Femur (tissue), 1 donor: ENCODE data around the gene PPP6C.
"Not testable (repeated sequence)": the region's sequence is repeated elsewhere in the genome, so short reads cannot be mapped to it uniquely, and the experiment has no call there.

Experiments
- DNase-seq: peaks from one replicate; pipeline ENCODE4 v3.0.0-alpha.2; 2017

PPP6C gene

DNA sequence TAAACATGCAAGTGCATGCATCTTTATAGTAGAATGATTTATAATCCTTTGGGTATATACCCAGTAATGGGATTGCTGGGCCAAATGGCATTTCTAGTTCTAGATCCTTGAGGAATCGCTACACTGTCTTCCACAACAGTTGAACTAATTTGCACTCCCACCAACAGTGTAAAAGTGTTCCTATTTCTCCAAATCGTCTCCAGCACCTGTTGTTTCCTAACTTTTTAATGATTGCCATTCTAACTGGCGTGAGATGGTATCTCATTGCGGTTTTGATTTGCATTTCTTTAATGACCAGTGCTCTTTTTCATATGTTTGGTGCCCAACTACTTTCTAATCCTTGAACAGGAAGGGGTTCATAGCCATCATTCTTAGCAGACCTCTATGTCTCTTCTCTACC lies 7.8 kb downstream of the PPP6C start:
- not testable (repeated sequence) for DNase-seq

DNA sequence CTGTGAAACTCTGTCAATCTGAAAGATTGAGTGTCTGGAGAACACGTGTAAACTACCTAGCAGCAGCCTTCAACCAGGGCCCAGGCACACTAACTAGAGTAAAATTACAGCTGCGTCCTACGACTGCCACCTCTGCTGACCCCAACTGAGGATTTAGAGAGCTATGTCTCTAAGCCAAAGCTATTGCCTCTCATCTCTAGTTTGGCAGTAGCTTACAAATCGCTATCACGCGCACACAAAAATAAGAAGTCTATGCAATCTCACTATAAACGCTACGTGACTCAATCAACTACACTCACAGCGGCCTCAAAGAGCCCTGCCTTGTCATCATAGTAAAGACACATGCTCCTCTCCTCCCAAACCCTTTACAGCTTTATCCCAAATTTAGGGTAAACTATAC lies 8.7 kb downstream of the PPP6C start:
- DNase-seq, result no peak

DNA sequence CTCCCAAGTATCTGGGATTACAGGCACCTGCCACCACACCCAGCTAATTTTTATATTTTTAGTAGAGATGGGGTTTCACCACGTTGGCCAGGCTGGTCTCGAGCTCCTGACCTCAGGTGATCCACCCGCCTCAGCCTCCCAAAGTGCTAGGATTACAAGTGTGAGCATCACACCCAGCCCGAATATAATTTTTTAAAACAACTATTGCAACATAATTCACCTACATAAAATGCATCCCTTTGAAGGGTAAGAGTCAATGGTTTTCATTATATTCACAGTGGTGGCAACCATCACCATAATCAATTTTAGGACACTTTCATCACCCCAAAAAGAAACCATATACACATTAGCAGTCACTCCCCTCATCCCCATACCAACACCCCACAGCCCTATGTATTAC lies 9.8 kb downstream of the PPP6C start:
- not testable (repeated sequence) for DNase-seq

DNA sequence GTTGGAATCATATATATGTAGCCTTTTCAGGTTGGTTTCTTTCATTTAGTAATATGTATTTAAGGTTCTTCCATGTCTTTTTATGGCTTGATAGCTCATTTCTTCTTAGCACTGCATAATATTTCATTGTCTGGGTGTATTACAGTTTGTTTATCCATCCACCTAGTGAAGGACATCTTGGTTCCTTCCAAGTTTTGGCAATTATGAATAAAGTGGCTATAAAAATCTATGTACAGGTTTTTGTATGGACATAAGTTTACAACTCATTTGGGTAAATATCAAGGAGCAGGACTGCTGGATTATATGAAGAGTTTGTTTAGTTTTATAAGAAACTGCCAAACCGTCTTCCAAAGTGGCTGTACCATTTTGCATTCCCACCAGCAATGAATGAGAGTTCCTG lies 11.7 kb downstream of the PPP6C start:
- DNase-seq, result no peak

DNA sequence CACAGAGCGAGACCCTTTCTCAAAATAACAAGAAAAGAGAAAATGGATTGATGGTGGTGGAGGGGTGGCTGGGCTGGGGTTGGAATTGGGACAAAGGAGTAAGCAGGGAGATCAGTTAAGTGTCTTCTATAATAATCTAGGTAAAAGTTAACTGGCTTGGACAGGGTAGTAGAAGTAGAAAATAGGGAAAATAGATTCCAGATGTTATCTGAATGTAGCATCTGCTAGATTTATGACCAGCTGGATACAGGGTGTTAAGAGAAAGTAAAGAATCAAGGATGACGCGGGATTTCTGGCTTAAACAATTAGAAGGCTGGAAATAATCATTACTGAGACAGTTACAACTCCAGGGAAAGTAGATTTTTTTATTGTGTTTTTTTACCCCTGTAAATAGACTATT lies 13.0 kb downstream of the PPP6C start:
- DNase-seq, result no peak

DNA sequence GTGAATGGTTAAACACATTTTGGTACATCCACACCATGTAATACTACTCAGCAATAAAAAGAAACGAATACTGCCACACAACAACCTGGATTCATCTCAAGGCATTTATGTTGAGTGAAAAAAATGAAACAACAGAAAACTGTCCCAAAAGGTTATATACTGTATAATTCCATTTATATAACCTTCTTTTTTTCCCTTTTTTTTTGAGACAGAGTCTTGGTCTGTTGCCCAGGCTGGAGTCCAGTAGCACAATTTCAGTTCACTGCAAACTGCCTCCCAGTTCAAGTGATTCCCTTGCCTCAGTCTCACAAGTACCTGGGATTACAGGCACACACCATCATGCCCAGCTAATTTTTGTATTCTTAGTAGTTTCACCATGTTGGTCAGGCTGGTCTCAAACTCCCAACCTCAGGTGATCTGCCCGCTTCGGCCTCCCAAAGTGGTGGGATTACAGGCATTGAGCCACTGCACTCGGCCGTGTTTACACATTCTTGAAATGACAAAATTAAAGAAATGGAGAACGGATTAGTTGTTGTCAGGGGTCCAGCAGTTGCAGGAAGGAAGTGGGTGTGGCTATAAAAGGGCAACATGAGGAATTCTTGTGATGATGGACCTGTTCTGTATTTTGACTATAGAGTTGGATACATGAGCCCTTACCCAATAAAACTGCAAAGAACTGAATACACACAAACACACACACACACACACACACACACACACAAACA lies 17.4 kb downstream of the PPP6C start:
- no peak for DNase-seq

DNA sequence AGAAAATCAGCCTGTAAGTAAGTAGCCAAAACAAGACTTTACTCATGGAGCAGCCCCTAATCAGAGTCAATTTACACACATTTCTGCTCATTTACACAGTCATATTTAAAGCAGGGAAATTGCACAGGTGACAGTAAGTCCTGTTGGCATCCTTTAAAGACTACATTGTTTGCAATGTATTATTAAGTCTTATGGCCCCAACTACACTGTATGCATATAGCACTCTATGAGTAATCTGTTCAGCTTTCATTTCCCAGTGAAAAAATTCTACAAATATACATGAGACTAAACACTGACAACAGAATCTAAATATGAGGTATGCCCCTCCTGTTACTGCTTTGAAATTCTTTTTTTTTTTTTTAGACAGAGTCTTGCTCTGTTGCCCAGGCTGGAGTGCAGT lies 19.7 kb downstream of the PPP6C start:
- DNase-seq, result no peak

DNA sequence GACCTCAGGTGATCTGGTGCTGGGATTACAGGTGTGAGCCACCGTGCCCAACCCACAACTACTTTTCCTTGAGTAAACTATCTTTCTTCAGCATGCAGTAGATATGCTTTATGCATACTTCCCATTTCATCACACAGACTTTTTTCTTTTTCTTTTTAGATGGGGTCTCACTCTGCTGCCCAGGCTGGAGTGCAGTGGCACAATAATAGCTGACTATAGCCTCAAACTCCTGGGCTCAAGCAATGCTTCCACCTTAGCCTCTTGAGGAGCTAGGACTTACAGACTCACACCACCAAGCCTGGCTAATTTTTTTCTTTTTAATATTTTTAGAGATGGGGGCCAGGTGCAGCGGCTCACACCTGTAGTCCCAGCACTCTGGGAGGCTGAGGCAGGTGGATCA lies 22.8 kb downstream of the PPP6C start:
- no peak for DNase-seq

DNA sequence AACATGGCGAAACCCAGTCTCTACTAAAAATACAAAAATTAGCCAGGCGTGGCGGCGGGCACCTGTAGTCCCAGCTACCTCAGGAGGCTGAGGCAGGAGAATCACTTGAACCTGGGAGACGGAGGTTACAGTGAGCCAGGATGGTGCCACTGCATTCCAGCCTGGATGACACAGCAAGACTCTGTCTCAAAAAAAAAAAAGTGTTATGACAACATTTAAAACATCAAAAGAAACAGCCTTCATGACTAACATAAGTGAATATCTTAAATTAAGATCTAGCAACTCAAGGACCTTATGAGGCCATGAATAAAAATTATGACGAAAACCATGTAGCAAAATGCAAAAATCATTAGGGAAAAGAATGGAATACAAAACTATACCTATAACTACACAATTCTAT lies 26.7 kb downstream of the PPP6C start:
- DNase-seq, result not testable (repeated sequence)

DNA sequence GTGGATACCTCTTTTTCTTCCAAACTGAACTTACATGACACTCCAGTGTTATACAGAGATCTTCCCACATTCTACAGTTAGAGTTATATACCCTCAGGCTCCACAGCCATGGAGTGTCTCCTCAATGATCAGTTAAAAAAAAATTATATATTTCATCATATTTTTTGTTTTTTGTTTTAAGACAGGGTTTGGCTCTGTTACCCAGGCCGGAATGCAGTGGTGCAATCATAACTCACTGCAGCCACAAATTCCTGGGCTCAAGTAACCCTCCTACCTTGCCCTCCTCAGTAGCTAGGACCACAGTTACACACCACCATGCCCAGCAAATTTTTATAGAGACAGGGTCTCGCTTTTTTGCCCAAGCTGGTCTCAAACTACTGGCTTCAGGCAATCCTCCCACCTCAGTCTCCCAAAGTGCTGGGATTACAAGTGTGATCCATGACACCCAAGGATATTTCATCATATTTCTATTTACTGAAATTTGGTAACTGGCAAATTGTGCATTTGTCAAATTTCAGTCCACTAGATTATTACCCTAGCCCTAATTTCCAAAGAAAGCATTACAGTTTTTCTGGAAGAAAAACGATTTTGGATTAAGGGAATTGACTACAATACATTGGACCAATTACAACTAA lies 28.2 kb downstream of the PPP6C start:
- no peak for DNase-seq

DNA sequence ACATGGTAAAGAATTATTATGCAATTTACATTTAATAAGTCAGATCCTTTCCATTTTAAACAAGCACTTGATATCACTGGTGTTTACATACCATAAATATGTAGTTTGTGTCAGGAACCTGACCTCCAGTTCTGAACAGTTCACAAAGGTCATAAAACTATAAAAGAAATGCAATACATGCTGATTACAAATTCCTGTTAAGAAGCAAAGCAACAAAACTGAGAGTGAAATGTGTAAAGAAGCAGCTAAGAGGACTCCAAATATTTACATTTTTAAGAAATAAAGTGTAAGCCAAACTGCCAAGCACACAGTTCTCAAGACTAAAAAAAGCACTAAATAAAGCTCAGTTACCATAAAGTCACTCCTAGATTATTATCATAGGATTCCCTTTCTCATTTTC lies 28.9 kb downstream of the PPP6C start:
- DNase-seq, result no peak

DNA sequence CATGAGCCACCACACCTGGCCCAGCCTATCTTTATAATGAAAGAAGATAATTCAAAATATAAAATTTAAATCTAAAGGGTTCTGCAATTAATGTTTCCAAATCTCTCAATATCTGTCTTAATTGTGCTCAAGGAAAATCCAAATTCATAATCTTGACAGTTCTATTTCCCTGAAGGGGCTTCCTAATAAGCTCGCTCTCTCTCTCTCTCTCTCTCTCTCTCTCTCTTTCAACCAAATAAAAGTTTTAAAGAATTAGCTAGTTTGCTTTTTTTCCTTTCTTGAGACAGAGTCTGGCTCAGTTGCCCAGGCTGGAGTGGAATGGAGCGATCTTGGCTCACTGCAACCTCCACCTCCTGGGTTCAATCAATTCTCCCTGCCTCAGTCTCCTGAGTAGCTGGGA lies 33.1 kb downstream of the PPP6C start:
- DNase-seq, result no peak

DNA sequence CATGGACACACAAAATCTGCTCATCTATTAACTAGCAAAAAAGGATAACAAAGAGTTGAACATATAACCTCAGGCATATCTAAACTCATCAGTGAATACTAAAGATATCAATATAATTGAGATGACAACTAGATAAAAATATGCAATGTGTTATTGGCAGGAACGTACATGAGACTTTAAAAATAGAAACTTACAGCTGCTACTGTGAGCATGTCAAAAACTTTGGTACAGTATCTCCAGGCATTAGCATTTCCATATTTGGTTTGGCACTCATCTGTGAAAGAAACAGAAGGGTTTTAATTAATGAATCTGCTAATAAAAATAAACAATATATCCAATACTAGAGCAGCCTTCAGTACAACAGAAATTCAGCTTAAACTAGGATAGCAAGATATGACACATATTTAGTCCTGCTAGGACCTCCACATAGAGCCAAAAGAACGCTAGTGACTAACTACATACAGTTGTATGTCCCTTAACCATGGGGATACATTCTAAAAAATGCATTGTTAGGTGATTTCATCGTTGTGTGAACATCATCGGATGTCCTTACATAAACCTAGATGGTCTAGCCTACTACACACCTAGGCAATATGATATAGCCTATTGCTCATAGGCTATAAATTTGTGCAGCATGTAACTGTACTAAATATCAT lies 35.8 kb downstream of the PPP6C start:
- DNase-seq, result no peak

DNA sequence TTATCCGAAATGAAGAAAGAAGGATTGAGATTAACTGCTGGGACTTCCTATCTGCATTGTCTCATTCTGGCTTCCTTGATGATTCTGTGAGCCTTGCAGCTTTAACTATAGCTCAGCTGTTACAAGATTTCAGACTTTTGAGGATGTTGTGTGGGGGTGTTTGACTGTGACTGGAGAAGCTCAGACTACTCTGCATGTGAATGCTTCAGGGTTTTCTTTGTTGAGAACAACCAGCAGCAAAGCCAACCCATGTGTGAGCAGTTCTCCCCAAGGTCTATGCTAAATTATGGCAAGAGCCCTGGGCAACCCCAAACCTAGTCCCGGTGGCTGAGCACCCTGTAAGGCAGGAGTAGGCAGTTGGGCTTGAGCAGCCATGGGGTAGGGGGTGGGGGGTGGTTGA lies 37.9 kb downstream of the PPP6C start:
- DNase-seq, result no peak

DNA sequence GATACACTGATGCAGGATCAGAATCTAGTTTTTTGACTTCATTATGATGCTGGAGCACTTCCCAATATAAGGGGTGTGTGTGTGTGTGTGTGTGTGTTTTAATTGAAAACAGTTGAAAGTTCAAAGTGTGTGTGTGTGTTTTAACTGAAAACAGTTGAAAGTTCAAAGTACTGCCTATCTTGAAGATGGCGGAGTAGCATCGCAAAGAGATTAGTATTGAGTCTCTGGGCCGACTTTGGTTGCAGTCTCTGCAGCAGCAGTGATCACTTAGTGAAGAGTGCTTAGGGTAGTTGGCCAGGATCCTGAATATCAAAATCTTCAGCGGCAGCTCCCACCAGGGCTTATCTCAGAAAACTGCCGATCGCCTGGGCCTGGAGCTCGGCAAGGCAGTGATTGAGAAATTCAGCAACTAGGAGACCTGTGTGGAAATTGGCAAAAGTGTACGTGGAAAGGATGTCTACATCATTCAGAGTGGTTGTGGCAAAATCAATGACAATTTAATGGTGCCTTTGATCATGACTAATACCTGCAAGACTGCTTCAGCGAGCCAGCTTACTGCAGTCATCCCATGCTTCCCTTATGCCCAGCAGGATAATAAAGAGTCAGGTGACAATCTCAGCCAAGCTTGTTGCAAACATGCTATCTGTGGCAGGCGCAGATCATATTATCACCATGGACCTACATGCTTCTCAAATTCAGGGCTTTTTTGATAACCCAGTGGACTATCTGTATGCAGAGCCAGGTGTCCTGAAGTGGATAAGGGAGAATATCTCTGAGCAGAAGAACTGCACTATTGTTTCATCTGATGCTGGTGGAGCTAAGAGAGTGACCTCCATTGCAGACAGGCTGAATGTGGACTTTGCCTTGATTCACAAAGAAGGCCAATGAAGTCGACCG lies 39.0 kb downstream of the PPP6C start:
- DNase-seq, result no peak

DNA sequence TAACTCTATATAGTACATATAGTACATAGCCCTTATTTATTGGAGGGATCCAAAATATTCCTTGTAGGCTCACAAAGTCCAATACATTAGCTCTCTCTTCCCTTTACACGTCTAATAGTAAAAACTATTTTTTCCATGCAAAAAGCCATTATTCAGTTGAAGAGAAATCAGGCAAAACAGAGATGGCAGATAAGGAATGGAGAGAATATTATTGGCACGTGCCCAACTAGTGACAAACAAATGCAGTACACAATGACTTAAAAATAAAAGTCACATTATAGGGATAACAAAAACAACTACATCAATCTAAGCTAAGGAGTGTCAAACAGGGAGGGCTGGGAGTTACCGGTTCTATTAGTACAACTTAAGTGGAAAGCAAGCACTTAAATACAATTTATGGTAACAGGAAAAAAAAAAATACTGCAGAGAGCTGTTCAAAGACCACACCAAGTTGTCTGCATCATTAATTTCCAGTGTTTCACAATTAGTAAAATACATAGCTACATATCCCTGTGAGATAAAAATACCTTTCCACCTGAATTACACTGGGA lies 42.1 kb downstream of the PPP6C start:
- DNase-seq, result no peak

DNA sequence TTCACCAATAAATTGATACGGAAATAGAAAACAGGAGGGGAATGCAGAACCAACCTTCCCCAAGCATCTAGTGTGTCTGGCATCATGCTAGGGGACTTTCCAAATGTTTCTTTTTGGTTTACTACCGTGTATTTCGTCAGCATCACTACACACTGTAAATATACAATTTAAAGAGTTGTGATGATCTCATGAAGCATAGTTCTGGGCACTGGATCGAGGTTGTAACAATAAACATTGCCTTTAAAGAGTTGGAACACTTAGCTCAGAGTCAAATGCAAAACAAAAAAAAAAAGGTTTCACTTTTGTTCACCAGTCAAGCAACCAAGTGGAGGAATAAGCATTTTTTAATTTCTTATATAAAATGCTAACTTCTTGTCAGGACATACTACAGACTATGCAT lies 43.4 kb downstream of the PPP6C start:
- no peak for DNase-seq

DNA sequence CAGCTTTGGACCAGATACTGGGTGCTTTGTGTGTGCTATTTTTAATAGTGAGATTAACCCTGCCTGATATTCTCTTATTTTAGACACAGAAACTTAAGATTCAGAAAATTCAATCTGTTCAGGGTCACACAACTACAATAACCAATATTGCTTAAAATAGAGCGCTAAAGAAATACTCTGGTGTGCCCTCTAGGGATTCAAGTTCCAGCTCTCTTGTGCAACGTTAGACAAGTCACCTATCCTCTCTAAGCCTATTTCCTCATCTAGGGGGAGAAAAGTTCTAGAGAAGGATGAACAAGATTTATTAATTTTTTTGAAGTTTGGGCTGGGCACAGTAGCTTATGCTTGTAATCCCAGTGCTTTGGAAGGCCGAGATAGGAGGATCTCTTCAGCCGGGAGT lies 44.2 kb downstream of the PPP6C start:
- DNase-seq, result no peak

DNA sequence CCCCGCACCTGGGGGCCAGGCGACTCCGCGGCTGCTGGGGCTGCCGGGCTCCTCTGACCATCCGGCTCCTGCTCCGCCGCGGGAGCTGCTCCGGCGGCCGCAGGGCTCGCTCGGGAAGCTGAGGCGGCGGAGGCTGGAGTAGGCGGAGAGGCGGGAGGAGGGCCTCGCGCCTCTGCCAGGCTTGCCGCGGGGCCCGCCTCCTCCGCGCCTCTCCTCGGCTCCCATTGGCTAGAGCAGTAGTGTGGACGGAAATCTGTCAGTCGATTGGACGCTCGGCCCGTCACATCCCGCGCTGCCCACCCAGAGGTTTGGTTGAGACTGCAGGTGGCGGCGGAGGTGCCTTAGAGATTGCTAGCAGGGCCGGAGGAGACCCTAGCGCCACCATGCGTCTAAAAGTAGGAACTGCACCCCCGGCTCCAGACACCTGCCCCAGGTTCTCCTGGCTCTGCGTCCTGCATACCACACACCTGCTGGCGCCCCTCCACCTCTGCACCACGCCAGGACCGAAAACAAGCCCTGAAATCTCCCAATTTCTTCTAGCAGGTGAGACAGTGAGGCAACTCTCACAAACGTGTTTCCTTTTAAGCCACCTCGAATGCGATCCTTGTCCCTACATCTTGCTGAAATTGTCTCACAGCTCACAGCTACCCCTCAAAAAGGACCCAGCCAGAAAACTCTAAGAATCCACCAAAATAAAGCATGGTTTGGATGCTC lies 46.1 kb downstream of the PPP6C start, which contains the start of gene SCAI:
TSS of gene SCAI (minus strand) at position 152 of the 714 bp plus-strand sequence. CDS start at position 61, 91 bp downstream.
- peak; percentile 100 for DNase-seq

DNA sequence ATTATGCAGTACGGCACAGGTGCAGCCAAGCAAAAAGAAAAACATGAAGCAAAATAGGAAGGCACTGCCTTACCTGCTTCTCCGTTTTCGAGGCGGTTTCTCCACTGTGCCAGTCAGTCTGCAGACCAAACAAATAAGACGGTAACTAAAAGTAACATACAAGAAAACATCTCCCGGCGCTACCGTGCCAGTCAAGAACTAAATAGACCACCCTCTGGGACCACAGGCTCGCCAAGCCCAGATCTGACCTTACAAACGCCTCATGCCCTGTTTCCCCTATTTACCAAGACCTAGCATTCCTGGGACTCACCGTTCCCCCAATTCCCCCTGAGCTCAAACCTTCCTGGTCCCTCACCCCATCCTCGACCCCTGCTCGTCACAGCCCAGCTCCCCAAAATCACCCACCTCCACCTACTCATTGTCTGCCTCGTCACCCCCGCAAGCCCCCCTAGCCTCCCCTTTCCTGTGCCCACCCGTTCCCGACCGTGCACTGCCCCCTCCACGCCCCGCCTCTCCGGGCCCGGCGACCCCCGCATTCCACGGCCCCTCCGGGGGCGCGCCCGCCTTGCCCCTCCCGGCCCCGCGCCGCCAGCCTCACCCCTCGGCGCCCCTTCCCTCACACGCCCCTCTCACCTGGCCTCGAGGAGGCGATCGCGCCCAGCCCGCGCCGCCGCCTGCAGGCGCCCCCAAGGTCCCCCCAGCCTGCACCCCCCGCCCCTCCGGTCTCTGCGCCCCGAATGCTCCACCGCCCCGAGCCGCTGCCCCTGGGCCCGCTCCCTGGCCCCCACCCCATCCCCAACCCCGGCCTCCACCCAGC lies 46.8 kb downstream of the PPP6C start:
- DNase-seq, result peak; percentile 24

DNA sequence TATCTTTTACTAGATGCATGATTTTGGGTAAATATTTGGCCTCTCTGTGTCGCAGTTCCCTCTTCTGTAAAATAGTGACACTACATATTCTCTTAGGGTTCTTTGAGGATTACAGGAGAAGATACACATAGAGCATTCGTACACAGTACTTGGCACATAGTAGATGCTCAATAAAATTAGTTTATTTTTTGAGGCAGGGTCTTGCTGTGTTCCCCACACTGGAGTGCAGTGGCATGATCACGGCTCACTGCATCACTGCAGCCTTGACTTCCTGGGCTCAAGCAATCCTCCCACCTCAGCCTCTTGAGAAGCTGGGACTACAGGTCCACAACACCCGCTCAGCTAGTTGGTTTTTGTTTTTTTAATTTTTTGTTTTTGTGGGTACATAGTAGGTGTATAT lies 47.9 kb downstream of the PPP6C start:
- DNase-seq, result no peak
